HK-2 (cell line): ENCODE measurements around the gene POU2AF2.
"Not testable (repeated sequence)": the region's sequence is repeated elsewhere in the genome, so short reads cannot be mapped to it uniquely, and the experiment has no call there.

Source experiments
- DNase-seq: peaks from one replicate; pipeline ENCODE4 v3.0.0-alpha.2; 2018; ENCODE audit not compliant: unreplicated experiment

POU2AF2 gene

DNA sequence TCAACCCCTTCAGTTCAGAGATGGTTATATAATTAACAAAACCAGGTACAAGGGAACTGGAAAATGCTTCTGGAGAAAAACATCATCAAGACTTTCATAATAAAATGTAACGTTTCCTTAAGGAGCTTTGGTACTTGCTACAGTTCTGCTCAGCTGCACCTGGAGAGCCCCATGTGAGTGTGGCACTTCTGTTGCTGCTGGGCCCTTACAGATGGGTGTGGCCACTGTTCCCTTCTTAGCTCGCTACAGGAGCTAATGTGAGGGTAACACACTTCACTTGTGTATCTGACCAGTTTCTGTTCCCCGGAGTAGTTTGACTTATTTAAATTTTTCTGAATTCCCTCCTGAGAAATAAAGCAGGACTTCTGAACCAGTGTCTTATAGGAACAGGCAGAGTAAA is 56.8 kb downstream of the POU2AF2 start:
- DNase-seq, result no peak

DNA sequence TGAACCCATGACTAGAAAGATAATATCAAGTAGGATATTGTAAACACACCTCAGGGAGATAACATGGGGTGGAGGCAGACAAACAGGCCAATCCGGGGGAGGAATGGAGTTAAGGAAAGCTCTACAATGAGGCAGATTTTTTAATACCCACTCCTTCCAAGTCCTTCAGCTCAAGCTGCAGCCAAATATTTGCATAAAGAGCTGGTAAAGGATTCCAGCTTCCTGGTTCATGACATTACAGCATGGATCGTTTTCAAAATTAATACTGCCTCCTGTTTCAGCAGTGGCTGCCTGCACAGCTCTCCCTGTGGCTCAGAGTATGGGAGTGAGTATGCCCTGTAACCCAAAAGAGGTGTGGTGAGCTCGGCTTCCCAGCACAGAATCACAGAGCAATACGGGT is 57.9 kb downstream of the POU2AF2 start:
- DNase-seq, result no peak

DNA sequence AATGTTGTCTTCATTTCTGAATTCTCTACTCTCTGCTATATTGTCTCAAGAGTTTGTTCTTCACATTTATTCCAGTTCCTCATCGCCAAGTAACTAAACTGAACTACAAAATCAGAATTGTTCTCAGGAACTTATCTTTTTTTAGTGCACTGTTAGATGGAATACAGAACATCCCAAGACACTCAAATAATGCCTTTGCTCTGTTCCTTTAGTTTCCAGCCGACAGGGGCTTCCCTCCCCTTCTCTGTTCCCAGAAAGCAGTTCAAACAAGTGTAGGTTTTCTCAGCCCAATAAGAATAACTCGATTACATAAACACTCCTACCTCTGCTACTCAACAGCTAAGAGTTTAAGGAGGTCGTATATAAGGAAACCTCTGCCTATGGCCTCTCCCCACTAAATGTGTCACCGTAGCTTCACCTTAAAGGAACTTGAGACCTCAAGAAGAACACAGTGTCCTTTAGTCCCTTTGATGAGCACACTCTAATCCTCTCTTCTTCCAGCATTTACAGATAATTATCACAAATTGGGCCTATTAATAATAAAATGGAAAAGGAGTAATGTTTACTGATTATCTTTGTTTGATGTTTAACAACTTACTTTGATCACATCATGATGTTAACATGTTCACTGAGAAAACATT is 59.8 kb downstream of the POU2AF2 start:
- no peak for DNase-seq

DNA sequence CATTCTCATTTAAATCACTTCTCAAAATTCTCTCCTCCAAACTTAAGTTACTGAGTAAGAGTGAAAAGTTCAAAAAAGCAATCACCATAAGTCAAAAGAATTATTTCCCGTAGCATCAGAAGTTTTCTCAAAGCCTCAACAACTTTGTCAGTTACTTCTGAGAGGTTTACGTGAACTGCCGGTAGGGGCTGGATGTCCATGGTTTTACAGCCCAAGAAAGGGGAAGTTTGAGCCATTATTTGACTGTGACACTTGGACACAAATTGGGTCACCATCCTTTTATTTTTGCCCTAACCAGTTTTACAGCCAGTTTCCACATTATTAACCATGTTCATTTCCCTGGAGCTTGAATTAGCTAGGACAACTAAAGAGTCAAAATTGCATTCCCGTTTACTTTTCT is 60.4 kb downstream of the POU2AF2 start:
- DNase-seq, result no peak

DNA sequence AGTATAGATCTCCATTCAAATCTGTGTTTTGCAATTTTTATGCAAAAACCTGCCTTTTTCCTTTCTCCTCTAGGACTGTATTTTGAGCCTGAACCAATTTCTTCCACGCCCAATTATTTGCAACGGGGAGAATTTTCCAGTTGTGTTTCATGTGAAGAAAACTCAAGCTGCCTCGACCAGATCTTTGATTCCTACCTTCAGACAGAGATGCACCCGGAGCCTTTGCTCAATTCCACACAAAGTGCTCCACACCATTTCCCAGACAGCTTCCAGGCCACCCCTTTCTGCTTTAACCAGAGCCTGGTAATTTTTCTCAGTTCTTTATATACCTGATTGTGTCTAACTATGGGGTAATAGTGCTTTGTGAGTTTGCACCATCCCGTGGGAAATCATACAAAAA is 60.8 kb downstream of the POU2AF2 start:
- no peak for DNase-seq

DNA sequence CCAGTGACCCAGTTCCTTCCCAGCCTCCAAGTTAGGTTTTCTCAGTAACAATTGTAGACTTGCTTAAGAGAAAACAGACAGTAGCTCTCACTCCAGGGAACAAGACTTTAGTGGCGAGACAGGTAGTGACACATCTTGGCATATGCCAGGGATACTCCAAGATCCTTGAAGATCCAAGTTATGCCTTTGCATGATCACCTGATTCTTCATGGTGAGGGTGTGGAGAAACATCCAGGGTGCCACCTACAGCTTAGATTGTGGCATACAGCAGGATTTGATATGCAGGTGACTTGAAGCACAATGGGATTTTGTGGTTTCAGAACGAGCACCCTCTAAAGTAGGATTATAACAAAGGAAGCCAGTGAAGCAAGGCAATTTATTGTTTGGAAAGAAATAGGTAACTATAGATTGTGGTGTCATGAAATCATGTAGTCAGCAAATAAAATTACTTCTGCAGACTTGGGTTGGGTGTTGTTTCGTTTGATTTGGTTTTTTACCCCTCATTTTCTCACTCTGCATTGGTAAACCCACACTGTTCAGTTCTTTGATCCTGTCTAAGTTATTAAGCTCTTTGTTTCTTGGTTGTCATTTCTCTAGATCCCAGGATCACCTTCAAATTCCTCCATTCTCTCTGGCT is 62.1 kb downstream of the POU2AF2 start:
- no peak for DNase-seq

DNA sequence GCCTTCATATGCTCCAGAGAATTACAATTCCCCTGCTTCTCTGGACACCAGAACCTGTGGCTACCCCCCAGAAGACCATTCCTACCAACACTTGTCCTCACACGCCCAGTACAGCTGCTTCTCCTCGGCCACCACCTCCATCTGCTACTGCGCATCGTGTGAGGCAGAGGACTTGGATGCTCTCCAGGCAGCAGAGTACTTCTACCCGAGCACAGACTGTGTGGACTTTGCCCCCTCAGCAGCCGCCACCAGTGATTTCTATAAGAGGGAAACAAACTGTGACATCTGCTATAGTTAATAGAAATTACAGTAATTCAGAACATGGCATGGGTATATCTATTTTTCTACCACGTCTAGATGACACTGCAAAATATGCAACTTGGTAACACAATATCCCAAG is 62.6 kb downstream of the POU2AF2 start:
- DNase-seq, result no peak

DNA sequence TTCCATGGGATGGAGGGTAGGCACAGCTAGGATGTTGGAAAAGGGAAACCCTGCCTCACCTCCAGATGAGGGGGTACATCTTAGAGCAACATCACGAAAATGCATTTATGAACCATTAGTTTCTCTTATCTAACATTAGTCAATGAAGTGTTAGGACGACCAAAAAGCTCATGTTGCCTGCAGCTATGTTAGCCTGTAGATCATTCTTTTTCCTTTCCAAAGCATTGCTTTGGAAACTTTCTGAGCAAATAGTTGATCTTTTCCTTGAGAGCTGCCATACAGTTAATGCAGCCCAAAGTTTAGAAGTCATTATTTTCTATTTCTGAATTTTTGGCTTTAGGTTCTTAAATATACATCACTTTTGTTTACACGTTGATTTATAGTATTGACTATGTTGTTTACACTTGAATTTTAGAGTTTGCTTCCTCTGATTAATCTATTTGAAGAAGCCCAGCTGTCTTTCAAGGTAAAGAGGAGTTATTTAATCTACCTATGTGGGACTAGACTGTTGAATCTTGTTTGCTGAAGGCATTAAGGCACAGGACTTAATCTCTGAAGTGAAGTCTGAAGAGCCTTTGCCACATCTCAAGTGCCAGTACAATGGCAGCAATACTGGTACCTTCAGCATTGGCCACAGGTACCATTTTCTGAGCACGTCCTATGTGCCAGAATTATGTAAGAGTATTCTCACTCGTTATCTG is 63.8 kb downstream of the POU2AF2 start:
- DNase-seq, result no peak

DNA sequence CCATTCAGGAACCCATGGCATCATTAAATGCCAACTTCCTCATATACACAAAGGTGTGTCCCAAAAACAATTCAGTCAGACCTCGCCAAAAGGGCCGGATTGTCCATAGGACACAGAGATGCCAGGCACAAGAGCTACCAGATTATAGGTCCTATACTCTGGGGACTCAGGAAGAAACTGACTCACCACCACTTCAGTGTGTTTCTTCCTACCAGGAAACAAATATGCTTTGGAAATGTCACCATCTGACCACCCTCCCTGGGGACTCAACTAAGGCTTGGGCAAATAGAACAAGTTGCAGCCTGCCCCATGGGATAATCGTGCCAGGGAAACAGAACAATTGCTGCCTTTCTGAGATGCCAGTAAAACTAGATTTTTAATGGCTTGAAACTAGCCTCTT is 64.6 kb downstream of the POU2AF2 start:
- no peak for DNase-seq

DNA sequence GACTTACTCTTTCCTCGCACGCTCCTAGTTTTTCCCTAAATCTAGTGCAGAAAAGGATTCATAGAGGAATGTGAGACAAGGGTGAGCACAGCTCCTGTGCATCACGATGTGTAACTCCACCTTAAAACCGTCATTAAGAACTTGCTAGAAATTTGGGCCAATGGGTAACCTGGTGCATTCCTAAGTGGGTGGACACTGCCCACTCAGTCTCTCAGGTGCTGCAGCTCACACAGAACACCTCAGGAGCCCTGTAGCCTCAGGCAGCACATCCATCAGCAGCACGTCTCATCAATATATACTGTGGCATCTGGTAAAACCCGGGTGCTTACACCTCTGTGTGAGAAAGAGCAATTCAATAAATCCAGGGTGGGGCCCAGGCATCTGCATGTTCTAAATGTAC is 65.2 kb downstream of the POU2AF2 start:
- DNase-seq, result no peak

DNA sequence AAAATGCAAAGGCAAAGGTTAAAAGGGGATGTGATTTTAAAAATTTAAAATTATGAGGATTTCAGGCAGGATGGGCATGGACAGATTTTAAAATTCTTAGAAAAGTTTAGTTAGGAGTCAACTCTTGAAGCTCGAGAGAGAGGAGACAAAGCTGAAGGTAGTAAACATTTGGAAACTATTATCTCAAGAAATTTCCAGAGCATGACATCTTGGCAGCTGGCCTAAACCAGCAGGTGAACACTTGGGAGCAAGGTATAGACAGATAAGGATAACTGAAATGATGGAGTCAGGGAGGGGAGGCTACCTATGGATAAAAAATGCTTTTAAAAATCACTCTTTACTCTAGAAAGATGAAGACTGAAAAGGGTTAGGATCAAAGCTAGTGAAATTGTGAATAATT is 66.6 kb downstream of the POU2AF2 start:
- no peak for DNase-seq

DNA sequence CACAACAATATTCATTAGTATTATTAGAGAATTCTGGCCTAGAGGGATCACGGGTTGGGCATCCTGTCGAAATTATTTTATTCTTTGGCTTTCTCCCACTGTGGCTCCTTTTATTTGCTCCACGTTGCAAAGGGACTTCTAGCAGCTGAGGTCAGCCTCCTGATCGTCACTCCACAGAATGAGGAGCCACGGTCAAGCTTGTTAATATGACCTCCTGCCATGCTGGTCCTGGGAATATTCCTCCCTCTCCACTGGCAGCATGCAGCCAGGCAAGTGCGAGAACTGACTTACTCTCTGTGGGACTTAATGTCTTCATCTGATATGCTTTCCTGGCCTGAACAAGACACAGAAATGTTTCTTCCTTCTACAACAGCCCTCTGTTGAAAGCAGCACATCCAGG is 73.8 kb downstream of the POU2AF2 start:
- DNase-seq, result no peak

DNA sequence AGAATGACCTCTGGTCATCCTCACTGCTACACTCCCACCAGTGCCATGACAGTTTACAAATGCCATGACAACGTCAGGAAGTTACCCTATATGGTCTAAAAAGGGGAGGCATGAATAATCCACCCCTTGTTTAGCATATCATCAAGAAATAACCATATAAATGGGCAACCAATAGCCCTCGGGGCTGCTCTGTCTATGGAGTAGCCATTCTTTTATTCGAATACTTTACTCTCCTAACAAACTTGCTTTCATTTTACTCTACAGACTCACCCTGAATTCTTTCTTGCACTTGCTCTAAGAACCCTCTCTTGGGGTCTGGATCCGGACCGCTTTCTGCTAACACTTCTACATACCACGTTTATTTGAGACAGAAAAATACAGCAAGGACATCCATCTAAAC is 74.7 kb downstream of the POU2AF2 start:
- DNase-seq, result not testable (repeated sequence)

DNA sequence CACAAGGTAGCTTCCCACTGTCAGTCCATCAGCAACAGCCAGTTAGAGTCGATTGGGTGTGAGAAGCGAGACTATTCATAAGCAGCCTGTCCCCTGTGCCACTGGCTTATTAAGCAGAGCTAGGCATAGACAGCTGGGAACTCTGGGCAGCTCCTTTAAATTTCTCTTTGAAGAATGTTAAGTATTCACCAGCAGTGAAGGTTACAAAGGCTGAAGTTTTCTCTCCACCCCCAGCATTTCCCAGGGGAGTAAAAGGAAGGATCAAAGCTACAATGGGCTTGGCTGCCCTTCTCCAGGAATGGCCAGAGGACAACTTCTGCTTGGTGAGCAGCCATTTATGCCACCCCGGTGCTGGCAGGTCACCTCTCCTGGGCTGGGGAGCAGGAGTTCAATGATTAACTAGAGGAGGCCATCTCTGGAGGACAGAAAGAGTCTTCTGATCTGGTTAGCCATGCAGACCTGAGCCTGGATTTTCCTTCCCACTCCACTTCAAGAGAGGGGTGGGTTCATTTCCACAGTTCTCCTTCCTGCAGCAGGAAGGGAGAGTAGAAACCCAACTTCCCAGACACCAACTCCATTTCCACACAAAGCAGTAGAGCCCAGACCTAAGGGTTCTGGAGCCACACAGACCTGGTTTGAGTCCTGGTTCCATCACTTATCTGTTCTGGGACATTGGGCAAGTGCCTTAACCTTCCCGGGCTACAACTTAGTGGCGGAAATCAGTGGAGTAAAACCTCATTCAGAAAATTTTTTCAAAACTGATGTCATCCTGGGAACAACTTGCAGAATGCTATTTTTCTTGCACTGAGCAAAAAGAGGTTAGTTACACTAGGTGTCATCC is 75.4 kb downstream of the POU2AF2 start:
- DNase-seq, result no peak

DNA sequence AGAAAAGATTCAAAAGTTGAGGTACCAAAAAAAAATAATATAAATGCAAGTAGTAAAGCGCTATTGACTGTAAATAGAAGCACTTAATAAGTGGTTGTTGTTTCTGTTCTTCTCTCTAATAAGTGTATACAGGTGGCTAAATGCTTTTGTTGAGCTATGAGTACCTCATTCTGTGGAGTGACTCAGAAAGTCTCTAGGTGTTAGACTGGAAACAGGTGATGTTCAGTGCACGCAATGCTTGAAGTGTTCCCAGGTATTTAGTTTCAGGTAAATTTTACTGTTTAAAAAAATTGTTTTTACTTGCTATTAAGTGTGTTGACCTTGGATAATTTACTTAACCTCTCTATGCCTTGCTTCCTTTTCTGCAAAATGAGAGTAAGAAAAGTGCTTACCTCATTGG is 77.0 kb downstream of the POU2AF2 start:
- no peak for DNase-seq

DNA sequence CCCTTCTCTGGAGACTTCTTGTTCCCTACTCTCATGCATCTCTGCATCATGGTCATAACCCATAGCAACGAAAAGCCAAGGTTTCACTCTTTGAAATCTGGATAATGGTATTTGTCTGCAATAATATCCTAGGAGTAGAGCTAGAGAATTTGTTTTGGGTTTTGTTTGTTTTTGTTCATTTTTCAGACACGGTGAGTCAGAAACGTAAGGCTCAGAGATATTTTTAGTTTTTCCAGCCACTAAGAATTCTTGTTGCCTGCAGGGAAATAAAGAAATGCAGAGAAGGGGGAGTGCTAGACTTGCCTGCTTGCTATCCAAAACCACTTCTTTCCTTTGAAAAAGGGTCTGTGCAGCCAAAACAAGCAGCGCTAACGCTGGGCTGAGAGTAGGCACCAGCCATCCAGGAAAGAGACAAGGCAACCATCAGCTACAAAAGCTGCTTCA is 78.8 kb downstream of the POU2AF2 start:
- no peak for DNase-seq

DNA sequence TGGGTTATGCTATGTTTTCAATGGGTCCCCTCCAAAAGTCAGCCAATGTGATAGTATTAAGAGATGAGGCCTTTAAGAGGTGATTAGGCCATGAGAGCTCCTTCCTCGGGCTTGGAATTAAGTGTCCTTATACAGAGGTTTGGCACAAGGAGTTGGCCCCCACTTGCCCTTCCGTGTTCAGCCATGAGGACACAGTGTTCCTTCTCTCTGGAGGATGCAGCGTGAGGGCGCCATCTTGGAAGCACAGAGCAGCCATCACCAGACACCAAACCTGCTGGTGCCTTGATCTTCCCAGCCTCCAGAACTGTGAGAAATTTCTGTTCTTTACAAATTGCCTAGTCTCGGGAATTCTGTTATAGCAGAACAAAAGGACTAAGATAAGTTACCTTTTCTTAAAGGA is 79.7 kb downstream of the POU2AF2 start:
- DNase-seq, result no peak

DNA sequence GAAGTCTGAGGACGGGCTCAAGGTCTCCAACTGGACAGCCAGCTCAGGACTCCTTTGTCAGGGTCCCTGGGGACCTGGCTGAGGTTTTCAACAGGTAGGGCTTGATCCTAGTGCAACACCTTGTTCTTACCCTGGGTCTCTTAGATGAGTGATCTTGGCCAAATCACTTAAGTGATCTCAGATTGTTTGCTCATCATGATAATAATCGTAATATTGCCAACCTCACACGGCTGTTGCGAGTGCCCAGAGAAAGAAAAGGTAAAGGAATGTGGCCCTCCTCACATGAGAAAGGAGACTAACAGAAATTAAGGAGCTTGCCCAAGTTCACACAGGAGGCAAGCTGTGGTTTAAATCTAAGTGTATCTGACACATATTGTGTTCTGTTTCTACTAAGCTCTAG is 81.3 kb downstream of the POU2AF2 start:
- DNase-seq, result no peak

DNA sequence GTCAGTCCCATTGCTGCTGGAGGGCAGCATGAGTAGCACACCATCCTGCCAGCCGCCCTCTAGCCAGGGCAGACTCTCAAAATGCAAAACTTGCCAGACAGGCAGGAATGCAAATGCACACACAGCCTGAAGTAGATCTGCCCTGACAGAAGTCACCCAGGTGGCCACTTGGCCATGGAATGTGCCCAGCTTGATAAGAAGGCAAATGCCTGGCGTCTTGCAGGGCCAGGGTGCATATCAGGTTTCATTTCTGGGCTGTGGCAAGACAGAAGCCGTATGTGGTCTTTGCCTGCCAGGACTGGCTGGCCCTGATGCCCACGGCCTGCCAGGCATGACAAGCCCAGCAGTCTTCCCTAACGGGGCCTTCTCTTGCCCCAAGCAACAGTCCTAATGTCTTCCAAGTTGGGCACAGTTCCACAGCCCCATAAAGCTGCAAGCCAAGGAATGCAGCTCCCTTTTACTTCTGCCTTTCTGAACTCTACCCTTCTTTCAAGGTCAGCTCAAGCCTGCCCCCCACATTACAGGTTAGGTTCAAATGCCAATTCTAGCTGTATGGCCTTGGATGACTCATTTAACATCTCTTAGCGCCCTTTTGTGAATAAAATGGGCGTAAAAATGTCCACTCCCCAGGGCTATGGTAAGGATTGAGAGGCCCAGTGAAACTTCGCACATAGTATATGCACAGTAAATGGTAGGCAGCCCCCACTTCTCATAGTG is 82.5 kb downstream of the POU2AF2 start:
- DNase-seq, result no peak

DNA sequence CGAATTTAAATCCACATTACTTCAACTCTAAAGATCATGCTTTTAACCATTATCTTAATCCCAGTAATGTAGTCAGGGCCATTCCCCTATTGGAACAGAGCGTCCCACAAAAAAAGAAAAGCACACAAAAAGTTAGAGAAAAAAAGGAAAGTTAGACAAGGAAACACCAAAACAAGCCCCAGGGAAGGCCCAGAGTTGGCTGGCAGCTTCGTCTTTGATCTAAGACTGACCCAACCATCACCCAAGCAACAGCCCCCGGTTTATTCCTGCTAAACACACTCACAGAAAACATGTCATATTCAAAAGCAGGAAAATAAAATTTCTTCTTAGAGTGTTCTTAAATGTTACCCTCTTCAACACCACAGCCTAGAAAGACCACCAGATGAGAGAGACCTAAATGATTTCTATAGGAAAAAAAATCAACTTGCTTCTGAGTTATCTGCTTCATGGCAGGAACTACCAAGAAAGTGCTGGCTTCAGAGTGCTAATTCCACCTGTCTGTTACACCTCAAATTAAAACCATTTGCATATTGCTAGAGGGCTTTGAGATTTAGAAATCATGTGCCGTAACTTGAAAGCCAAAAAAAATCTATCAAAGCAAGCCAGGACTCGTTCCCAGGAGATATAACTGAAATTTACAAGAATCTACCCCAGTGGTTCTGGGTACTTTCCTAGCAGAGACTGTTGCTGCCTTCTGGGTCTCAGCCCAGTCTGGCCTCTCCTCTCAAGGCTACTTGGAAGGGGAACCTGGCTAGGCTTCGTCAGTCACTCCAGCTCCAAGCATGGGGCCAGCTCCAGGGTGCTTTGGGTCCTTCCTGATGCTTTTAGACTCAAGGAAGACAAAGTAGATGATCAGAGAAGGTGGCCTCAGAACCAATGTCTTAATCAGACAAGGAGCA is 84.0 kb downstream of the POU2AF2 start:
- no peak for DNase-seq
